K562 (cell line): Measurements from ENCODE around the gene MYL10. TPM values are rescaled to one million over a fixed set of nuclear protein-coding genes. Genes with fewer than 3 reads are reported as not detected.

ENCODE experiments used
- CBFB ChIP-seq: sonication (generic); formaldehyde crosslinking; IDR thresholded peaks from 2 replicates; pipeline ENCODE4 v1.4.0; 2020; ENCODE audit warnings: mild to moderate bottlenecking, missing genetic modification reagents
- CREM ChIP-seq: IDR thresholded peaks from 2 replicates; pipeline ENCODE4 v1.6.1; 2014; ENCODE audit warnings: antibody characterized with exemption, low read depth
- ETV6 ChIP-seq, 3 experiments: fragments of 150-350 bp in 1 of 3; sonication (generic) in 1 of 3; formaldehyde crosslinking in 1 of 3; IDR thresholded peaks; 2 replicates each; pipeline versions ENCODE4 v1.6.1 to v1.8.0; 2014 to 2022; ENCODE audit warnings: borderline replicate concordance in 2 of 3, low read depth in 2 of 3, antibody characterized with exemption in 1 of 3, low read length in 1 of 3, mild to moderate bottlenecking in 1 of 3, missing genetic modification reagents in 1 of 3
- FOXA1 ChIP-seq: fragments of 450-650 bp; IDR thresholded peaks from 2 replicates; pipeline ENCODE4 v1.6.1; 2016; ENCODE audit warnings: mild to moderate bottlenecking, borderline replicate concordance
- GTF2F1 ChIP-seq: IDR thresholded peaks from 2 replicates; pipeline ENCODE4 v1.6.1; 2011; ENCODE audit warnings: low read depth, low read length, improper control_type of control experiment
- NFE2 ChIP-seq: IDR thresholded peaks from 2 replicates; pipeline ENCODE4 v1.6.1; 2014; ENCODE audit warnings: antibody characterized with exemption, low read depth
- POU5F1 ChIP-seq: fragments of 150-350 bp; IDR thresholded peaks from 2 replicates; pipeline ENCODE4 v1.6.1; 2014; ENCODE audit warnings: borderline replicate concordance, low read length, low read depth, mild to moderate bottlenecking; ENCODE audit not compliant: partially characterized antibody
- PTTG1 ChIP-seq: fragments of 450-650 bp; IDR thresholded peaks from 2 replicates; pipeline ENCODE4 v1.6.1; 2016; ENCODE audit warnings: low read depth, mild to moderate bottlenecking, missing genetic modification characterization, missing compliant biosample characterization
- RNF2 ChIP-seq: sonication (generic); IDR thresholded peaks from 2 replicates; pipeline ENCODE4 v1.6.1; 2016
- SP2 ChIP-seq: IDR thresholded peaks from 2 replicates; pipeline ENCODE4 v1.6.1; 2011; ENCODE audit warnings: mild to moderate bottlenecking, low read depth, low read length, moderate library complexity; ENCODE audit not compliant: poor library complexity, severe bottlenecking; ENCODE audit errors: extremely low read depth
- U2AF2 ChIP-seq: fragments of 200-400 bp; formaldehyde crosslinking; optimal IDR thresholded peaks from 2 replicates; pipeline ENCODE3; 2017; ENCODE audit warnings: low read depth, mild to moderate bottlenecking, low read length
- ZBTB7A ChIP-seq: IDR thresholded peaks from 2 replicates; pipeline ENCODE4 v1.6.1; 2011; ENCODE audit warnings: low read depth, mild to moderate bottlenecking, low read length, moderate library complexity, borderline replicate concordance; ENCODE audit not compliant: control insufficient read depth
- ZC3H11A ChIP-seq: IDR thresholded peaks from 2 replicates; pipeline ENCODE4 v1.6.1; 2012; ENCODE audit warnings: low read depth, low read length, improper control_type of control experiment
- ZFP36 ChIP-seq: fragments of 150-350 bp; IDR thresholded peaks from 2 replicates; pipeline ENCODE4 v1.6.1; 2018; ENCODE audit warnings: low read length, low read depth; ENCODE audit not compliant: partially characterized antibody
- polyA plus RNA-seq, 8 experiments: library from polyadenylated mRNA; depleted of rRNA in 4 of 8; stranded (reverse) in 5 of 8; unstranded in 3 of 8; fragments of >200 nt; fragmentation: Nextera tagmentation in 2 of 8; fragmentation: Illumina TruSeq in 1 of 8; extraction: Ambion mirVana in 2 of 8; extraction: Trizol in 1 of 8; gene quantifications; 2 replicates each; pipeline versions ENCODE4 v1.2.1 to v1.2.3, GENCODE V29; 2011 to 2014; ENCODE audit warnings: inconsistent platforms in 1 of 8, missing spikeins in 1 of 8
- total RNA-seq, 7 experiments: library from RNA; depleted of rRNA in 6 of 7; stranded (reverse); fragments of >200 nt in 6 of 7; fragmentation: Illumina TruSeq in 2 of 7; extraction: Trizol in 2 of 7; gene quantifications; 2 replicates each; pipeline versions ENCODE4 v1.2.1 to v1.2.3, GENCODE V29; 2011 to 2021; ENCODE audit warnings: low replicate concordance in 1 of 7
- TF ChIP-seq, protein P1 (sequence below): fragments of 250-450 bp; sonication (Bioruptor Pico); IDR thresholded peaks from 2 replicates; pipeline ENCODE4 v1.8.0; 2021; ENCODE audit warnings: borderline replicate concordance, mild to moderate bottlenecking, moderate library complexity; ENCODE audit not compliant: poor library complexity, severe bottlenecking
- TF ChIP-seq, protein P2 (sequence below): fragments of 450-650 bp; conservative IDR thresholded peaks from 2 replicates; pipeline ENCODE4 v1.6.1; 2016; ENCODE audit warnings: missing genetic modification characterization, low read depth, mild to moderate bottlenecking, control low read depth, missing compliant biosample characterization
- TF ChIP-seq, protein P3 (sequence below): sonication (generic); formaldehyde crosslinking; IDR thresholded peaks from 2 replicates; pipeline ENCODE4 v1.5.0; 2020; ENCODE audit warnings: missing genetic modification reagents
- TF ChIP-seq, protein P4 (sequence below): fragments of 250-450 bp; sonication (Bioruptor Pico); IDR thresholded peaks from 2 replicates; pipeline ENCODE4 v1.4.0; 2020
- TF ChIP-seq, protein P5 (sequence below): sonication (generic); formaldehyde crosslinking; IDR thresholded peaks from 2 replicates; pipeline ENCODE4 v1.8.1; 2022; ENCODE audit warnings: missing genetic modification reagents
- TF ChIP-seq, protein P6 (sequence below): fragments of 450-650 bp; formaldehyde crosslinking; IDR thresholded peaks from 2 replicates; pipeline ENCODE4 v1.4.0; 2022; ENCODE audit warnings: missing genetic modification characterization

Gene MYL10
- total and polyA plus RNA-seq, 9 of the 15 experiments (the other 6 are each of a cell fraction or from before 2014, with no cell fraction given) = not detected

DNA sequence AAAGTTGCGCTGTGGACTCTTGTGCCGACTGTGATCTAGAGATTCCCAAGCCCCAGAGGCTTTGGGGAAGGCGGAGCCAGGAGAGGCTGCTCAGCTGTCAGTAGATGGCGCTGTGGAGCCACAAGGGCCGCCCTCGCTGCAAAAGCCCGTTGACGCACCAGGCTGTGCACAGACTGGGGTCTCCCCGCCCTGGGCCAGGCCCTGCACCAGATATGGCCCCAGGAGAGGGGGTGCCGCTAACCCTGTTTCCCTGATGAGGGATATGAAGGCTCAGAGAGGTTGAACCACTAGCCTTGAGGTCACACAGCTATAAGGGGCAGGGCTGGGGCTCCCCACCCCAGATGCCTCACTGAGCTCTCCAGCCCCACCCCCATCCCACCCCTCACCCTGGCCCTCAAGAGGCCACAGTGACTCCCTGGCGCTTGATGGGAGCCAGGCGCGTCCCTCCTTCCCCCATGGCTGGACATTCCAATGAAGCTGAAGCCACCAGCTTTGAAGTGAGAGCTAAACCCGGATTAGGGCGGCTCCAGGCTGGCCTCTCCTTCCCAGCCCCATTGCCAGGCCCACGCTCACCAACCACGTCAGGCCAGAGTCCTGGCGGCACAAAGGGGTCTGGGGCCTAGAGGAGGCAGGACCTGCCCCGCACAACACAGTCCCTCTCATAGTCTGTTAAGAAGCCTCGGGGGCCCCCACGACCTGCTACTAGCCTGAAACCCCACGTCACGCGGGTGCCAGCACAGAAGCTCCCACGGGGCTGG, 26.4 kb downstream of the MYL10 start (continued):
- TF ChIP-seq, protein P1, sequence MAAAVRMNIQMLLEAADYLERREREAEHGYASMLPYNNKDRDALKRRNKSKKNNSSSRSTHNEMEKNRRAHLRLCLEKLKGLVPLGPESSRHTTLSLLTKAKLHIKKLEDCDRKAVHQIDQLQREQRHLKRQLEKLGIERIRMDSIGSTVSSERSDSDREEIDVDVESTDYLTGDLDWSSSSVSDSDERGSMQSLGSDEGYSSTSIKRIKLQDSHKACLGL (CRISPR knock-in tag) = no peak
- TF ChIP-seq ZBTB7A = peak; percentile 57; the same call in 1 of the 2 replicates
- TF ChIP-seq GTF2F1 = no peak
- TF ChIP-seq, protein P2, sequence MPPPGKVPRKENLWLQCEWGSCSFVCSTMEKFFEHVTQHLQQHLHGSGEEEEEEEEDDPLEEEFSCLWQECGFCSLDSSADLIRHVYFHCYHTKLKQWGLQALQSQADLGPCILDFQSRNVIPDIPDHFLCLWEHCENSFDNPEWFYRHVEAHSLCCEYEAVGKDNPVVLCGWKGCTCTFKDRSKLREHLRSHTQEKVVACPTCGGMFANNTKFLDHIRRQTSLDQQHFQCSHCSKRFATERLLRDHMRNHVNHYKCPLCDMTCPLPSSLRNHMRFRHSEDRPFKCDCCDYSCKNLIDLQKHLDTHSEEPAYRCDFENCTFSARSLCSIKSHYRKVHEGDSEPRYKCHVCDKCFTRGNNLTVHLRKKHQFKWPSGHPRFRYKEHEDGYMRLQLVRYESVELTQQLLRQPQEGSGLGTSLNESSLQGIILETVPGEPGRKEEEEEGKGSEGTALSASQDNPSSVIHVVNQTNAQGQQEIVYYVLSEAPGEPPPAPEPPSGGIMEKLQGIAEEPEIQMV (tag) = no peak
- TF ChIP-seq ZFP36 = peak; percentile 44
- TF ChIP-seq CREM = peak; percentile 48; the same call in 1 of the 2 replicates
- TF ChIP-seq, protein P3, sequence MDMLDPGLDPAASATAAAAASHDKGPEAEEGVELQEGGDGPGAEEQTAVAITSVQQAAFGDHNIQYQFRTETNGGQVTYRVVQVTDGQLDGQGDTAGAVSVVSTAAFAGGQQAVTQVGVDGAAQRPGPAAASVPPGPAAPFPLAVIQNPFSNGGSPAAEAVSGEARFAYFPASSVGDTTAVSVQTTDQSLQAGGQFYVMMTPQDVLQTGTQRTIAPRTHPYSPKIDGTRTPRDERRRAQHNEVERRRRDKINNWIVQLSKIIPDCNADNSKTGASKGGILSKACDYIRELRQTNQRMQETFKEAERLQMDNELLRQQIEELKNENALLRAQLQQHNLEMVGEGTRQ (CRISPR knock-in tag) = no peak
- no peak for TF ChIP-seq SP2
- no peak for TF ChIP-seq ZC3H11A
- TF ChIP-seq, protein P4, sequence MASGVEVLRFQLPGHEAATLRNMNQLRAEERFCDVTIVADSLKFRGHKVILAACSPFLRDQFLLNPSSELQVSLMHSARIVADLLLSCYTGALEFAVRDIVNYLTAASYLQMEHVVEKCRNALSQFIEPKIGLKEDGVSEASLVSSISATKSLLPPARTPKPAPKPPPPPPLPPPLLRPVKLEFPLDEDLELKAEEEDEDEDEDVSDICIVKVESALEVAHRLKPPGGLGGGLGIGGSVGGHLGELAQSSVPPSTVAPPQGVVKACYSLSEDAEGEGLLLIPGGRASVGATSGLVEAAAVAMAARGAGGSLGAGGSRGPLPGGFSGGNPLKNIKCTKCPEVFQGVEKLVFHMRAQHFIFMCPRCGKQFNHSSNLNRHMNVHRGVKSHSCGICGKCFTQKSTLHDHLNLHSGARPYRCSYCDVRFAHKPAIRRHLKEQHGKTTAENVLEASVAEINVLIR (CRISPR knock-in tag) = no peak
- TF ChIP-seq, protein P5, sequence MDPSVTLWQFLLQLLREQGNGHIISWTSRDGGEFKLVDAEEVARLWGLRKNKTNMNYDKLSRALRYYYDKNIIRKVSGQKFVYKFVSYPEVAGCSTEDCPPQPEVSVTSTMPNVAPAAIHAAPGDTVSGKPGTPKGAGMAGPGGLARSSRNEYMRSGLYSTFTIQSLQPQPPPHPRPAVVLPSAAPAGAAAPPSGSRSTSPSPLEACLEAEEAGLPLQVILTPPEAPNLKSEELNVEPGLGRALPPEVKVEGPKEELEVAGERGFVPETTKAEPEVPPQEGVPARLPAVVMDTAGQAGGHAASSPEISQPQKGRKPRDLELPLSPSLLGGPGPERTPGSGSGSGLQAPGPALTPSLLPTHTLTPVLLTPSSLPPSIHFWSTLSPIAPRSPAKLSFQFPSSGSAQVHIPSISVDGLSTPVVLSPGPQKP (CRISPR knock-in tag) = no peak
- no peak for TF ChIP-seq CBFB (CRISPR knock-in tag)
- no peak for TF ChIP-seq U2AF2
- no peak for TF ChIP-seq NFE2
- no peak for TF ChIP-seq PTTG1 (tag)
- TF ChIP-seq RNF2 = no peak
- no peak for TF ChIP-seq ETV6 (IDR thresholded peaks at IDR 0.05; ENCODE audit: borderline replicate concordance in 1 of 2, low read depth in 2 of 2, low read length in 1 of 2)
- TF ChIP-seq ETV6 (CRISPR knock-in tag; IDR thresholded peaks at IDR 0.05; ENCODE audit: borderline replicate concordance) = no peak
- TF ChIP-seq, protein P6, sequence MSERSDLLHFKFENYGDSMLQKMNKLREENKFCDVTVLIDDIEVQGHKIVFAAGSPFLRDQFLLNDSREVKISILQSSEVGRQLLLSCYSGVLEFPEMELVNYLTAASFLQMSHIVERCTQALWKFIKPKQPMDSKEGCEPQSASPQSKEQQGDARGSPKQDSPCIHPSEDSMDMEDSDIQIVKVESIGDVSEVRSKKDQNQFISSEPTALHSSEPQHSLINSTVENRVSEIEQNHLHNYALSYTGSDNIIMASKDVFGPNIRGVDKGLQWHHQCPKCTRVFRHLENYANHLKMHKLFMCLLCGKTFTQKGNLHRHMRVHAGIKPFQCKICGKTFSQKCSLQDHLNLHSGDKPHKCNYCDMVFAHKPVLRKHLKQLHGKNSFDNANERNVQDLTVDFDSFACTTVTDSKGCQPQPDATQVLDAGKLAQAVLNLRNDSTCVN (CRISPR knock-in tag) = no peak
- TF ChIP-seq FOXA1 = no peak
- no peak for TF ChIP-seq POU5F1
